Esophagus muscularis mucosa (tissue), 4 donors: ENCODE results near the gene UMOD.

Experiments used
- CTCF ChIP-seq, 3 experiments: fragments of 200-600 bp in 2 of 3; fragments of 450-650 bp in 1 of 3; sonication (generic) in 2 of 3; IDR thresholded peaks; one replicate each; pipeline ENCODE4 v1.5.1; 2017 to 2019; ENCODE audit warnings: antibody characterized with exemption in 3 of 3, mild to moderate bottlenecking in 2 of 3, moderate library complexity in 1 of 3
- EP300 ChIP-seq: sonication (generic); formaldehyde crosslinking; IDR thresholded peaks from one replicate; pipeline ENCODE4 v1.6.1; 2017; ENCODE audit warnings: antibody characterized with exemption
- POLR2A ChIP-seq: fragments of 450-650 bp; IDR thresholded peaks from one replicate; pipeline ENCODE4 v1.6.1; 2017; ENCODE audit warnings: antibody characterized with exemption, moderate library complexity, mild to moderate bottlenecking, low read depth

GRCh38 chr16:20319406-20319805 is 33.1 kb downstream of the UMOD start:
- TF ChIP-seq CTCF (IDR thresholded peaks at IDR 0.05) (no peak), POLR2A (no peak), EP300 (no peak)
